ENCODE data around the gene RPS2.

Gene RPS2

DNA sequence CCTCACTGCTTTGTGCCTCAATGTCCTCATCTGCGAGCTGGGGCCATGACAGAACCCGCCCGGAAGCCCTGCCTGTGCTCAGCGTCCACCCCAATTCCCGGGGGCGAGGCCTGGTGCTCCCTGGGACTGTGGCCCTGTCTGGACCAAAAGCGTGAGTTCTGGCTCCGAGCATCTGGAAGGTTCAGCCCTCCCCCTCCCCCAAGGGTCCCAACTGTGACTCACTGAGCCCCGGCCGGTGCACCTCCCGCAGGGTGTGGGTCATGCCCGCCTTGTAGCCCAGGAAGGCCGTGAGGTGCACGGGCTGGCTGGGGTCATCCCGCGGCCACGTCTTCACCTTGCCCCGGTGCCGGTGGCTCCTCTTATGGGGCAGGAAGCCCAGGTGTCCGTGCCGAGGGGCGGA lies 10.9 kb downstream of the RPS2 start:
- no peak for TF ChIP-seq CTCF (IDR thresholded peaks at IDR 0.05; ENCODE audit: control extremely low read depth, extremely low read depth, low read depth, missing control alignments)
- ChIA-PET POLR2A (no interaction called here), CTCF (interaction anchor here (1.2 to 2.4 kb wide), 3 partner anchors 10 to 25 kb away, joined by 3 to 7 read pairs (median 4); partner anchors contain the start of gene MSRB1)
- no peak for DNase-seq (ENCODE audit: extremely low spot score)

DNA sequence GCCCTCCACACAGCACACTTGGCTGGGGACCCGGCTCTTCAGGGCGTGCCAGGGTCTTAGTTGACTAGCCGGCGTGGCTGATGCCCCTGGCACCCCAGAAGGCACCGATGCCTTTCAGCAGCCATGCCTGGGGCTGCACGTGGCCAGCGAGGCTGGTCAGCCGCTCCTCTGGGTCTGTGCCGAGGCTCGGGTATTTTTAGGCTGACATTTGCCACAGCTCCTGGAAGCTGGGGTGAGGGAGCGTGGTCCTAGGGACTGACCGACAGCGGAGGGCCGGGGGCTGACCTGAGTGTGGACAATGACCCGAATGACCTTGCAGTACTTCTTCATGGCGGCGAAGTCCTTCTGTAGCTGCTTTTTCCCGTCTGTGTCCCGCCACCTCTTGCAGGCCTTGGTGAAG lies 14.1 kb downstream of the RPS2 start:
- ChIA-PET POLR2A (interaction anchor here (1.1 kb wide), 1 partner anchor 14 kb away, joined by 4 read pairs; the partner anchor contains the start of gene RPS2), CTCF (interaction anchor here (1.5 kb wide), 1 partner anchor 123 kb away, joined by 3 read pairs; the partner anchor contains the start of gene FAHD1)
- no peak for DNase-seq (ENCODE audit: extremely low spot score)
- no peak for TF ChIP-seq CTCF (IDR thresholded peaks at IDR 0.05; ENCODE audit: control extremely low read depth, extremely low read depth, low read depth, missing control alignments)

DNA sequence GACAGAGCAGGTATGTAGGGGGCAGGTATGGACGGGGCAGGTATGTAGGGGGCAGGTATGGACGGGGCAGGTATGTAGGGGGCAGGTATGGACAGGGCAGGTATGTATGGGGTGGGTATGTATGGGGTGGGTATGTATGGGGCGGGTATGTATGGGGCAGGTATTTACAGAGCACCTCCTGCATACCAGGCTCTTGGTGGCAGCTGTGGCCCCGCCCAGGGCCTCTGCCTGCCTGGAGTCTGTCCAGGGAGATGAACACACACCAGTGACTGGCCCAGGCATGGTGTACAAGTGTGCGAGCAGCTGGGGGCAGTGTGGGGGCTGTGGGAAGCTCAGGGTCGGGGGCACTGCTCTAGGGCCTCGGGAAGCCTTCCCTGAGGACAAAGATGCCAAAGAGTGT lies 14.6 kb downstream of the RPS2 start:
- CTCF ChIA-PET = interaction anchor here (1.5 kb wide), 1 partner anchor 123 kb away, joined by 3 read pairs; the partner anchor contains the start of gene FAHD1
- POLR2A ChIA-PET = interaction anchor here (1.1 kb wide), 1 partner anchor 15 kb away, joined by 4 read pairs; the partner anchor contains the start of gene RPS2
- no peak for TF ChIP-seq CTCF (IDR thresholded peaks at IDR 0.05; ENCODE audit: control extremely low read depth, extremely low read depth, low read depth, missing control alignments)
- no peak for DNase-seq (ENCODE audit: extremely low spot score)

DNA sequence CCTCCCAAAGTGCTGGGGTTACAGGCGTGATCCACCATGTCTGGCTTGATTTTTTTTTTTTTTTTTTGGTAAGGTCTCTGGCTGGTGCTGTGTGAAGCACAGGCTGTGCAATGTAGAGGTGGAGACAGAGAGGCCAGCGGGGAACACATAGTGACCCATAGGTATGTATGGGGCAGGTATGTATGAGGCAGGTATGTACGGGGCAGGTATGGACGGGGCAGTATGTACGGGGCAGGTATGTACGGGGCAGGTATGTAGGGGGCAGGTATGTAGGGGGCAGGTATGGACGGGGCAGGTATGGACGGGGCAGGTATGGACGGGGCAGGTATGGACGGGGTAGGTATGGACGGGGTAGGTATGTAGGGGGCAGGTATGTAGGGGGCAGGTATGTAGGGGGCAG lies 15.1 kb downstream of the RPS2 start:
- no peak for TF ChIP-seq CTCF (IDR thresholded peaks at IDR 0.05; ENCODE audit: control extremely low read depth, extremely low read depth, low read depth, missing control alignments)
- POLR2A ChIA-PET = interaction anchor here (1.1 kb wide), 1 partner anchor 15 kb away, joined by 4 read pairs; the partner anchor contains the start of gene RPS2
- CTCF ChIA-PET = interaction anchor here (1.5 kb wide), 1 partner anchor 122 kb away, joined by 3 read pairs; the partner anchor contains the start of gene FAHD1
- no peak for DNase-seq (ENCODE audit: extremely low spot score)

DNA sequence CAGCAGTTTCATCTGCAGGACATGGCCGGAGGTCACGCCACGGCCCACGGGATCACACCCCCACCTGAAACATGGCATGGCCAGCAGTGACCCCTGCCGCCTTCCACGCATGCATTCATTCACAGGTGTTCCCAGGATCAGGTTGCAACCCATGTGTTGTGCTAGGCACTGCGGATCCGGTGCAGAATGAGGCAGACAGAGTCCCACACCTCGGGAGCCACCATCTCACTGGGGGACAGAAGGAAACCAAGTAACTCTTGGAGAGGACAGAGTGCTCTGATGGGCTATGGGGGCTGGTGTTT lies 17.3 kb downstream of the RPS2 start:
- TF ChIP-seq CTCF (IDR thresholded peaks at IDR 0.05; ENCODE audit: control extremely low read depth, extremely low read depth, low read depth, missing control alignments) = no peak
- no peak for DNase-seq (ENCODE audit: extremely low spot score)
- ChIA-PET CTCF (interaction anchor here (1.0 to 1.4 kb wide), 2 partner anchors 8 to 10 kb away, joined by 3 to 5 read pairs; no protein-coding TSS in a partner anchor), POLR2A (interaction anchor here (0.6 kb wide), 1 partner anchor 414 kb away, joined by 5 read pairs; the partner anchor contains the start of gene TMEM204)

DNA sequence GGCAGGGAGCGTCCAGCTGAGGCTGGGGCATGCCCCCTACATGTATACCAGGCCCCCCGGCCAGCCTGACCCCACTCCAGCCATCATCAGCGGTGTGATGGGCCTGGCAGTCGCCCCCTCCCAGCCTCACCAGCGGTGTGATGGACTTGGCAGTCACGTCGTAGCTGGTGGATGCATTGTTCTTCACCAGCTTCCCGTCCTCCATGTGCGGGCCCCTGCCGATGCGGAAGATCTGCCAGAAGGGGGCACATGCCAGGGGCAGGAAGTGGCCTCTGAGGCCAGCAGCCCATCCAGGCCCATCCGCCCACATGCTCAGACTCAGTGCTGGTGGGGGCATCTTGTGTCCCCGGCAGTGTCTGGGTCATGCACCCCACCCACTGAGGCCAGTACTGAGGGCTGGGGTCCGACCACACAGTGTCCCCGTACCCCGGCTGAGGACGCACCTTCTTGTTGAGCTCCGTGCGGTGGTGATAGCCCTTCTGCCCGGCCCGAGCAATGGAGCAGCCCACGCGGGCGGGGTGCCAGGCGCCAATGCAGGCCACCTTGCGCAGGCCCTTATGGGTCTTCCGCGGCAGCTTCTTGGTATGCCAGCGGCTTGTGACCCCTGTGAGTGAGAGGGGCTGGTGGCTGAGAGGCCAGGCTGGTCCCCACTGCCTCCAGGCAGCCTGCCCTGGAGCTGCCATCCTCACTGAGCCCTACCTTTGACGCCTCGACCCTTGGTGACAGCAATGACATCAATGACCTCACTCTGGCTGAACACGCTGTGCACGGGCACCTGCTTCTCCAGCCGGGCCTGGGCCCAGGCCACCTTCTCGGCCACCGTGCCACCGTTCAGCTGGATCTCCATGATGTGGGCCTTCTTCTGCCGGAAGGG lies 17.9 kb downstream of the RPS2 start:
- TF ChIP-seq CTCF (IDR thresholded peaks at IDR 0.05; ENCODE audit: control extremely low read depth, extremely low read depth, low read depth, missing control alignments) = no peak
- POLR2A ChIA-PET = interaction anchor here (0.6 to 1.4 kb wide), 3 partner anchors 18 to 413 kb away, joined by 3 to 5 read pairs (median 4); partner anchors contain the start of genes RPS2, TMEM204 and TRAF7
- DNase-seq (ENCODE audit: extremely low spot score) = no peak
- CTCF ChIA-PET = interaction anchor here (1.0 to 1.6 kb wide), 3 partner anchors 9 to 12 kb away, joined by 3 to 5 read pairs (median 5); partner anchors contain the start of gene NDUFB10

All from GM10248 (cell line).